HG03432 (cell line): ENCODE measurements around the gene TCEAL1.
"Not testable (repeated sequence)": the region's sequence is repeated elsewhere in the genome, so short reads cannot be mapped to it uniquely, and the experiment has no call there.

Experiments
- ATAC-seq: cut with Tn5 transposase; IDR thresholded peaks from one replicate; pipeline ENCODE4 v1.9.1; 2021; ENCODE audit warnings: mild to moderate bottlenecking, moderate library complexity; ENCODE audit not compliant: unreplicated experiment

Gene TCEAL1

GRCh38 chrX:103631145-103631544, 2.4 kb downstream of the TCEAL1 start:
- no peak for ATAC-seq

- ATAC-seq: no peak
Observed at GRCh38 chrX:103635436-103635835, 6.7 kb downstream of the TCEAL1 start.

DNA sequence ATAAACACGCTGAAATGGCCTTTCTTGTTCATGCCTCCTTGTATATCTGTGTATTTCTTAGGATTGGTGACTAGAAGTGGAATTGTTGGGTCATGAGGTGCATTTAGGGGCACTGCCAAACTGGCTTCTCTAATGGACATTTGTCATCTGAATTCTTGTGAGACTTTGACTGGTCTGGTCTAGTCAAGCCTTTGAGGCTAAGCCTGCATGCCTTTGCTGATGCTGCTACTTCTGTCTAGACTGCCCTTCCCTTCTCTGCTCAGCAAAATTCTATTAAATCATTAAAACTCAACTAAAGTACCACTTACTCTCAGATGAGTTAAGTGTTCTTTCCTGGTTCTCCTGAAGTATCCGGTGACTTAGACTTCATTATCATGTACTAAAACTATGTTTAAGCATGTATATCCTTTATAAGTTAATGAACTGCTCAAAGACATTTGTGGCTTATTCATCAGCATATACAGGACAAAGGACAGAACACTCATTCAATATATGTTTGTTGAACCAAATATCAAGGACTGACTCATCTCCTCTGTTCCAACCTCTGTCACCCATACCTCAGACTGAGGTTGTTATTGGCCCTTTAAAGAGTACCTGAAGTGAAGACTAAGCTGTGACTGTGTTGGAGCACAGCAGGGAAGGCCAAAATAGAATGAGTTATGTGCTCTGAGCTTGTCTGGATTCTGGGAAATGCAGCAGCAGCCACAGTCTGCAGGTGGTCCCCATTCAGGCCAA, 9.0 kb downstream of the TCEAL1 start:
- no peak for ATAC-seq

- ATAC-seq: not testable (repeated sequence)
Observed at GRCh38 chrX:103638479-103639346, 9.9 kb downstream of the TCEAL1 start.

DNA sequence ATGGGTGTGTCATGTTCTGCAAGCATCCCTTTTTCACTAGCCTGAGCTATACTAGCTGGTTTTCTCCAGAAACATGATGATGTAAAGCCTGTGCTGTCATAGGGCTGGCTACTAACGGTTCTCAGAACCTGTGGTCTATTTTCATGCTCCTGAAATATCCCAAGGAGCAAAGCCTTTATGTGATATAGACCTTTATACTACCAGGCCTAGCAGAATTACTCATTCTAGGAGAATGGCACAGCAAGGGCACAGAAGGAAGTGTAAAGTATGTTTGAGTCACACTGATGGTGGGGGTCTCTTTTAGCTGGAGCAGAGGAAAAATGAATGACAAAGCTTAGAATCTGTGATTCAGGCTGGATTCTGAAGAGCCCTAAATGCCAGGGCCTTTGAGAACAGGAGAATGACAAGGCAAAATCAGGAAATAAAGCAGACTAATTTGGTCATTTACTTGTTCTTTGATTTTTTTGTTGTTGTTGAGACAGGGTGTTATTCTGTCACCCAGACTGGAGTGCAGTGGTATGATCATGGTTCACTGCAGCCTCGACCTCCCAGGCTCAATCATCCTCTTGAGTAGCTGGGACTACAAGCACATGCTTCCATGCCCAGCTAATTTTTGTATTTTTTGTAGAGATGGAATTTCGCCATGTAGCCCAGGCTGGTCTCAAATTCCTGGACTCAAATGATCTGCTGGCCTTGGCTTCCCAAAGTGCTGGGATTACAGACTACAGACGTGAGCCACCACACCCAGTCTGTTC, 11.8 kb downstream of the TCEAL1 start:
- no peak for ATAC-seq

DNA sequence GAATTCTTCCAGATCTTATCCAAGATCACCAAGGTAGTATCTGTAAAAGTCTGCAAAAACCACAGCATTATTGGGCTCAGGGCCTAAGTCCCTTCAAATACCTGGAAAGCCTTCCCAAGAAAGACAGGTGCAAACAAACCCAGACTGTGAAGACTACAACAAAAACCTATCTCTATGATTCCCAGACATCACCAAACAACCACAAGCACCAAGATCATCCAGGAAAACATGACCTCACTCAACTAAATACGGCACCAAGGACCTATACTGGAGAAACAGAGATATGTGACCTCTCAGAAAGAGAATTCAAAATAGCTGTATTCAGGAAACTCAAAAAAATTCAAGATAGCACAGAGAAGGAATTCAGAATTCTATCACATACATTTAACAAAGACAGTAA, 15.3 kb downstream of the TCEAL1 start:
- ATAC-seq: no peak

DNA sequence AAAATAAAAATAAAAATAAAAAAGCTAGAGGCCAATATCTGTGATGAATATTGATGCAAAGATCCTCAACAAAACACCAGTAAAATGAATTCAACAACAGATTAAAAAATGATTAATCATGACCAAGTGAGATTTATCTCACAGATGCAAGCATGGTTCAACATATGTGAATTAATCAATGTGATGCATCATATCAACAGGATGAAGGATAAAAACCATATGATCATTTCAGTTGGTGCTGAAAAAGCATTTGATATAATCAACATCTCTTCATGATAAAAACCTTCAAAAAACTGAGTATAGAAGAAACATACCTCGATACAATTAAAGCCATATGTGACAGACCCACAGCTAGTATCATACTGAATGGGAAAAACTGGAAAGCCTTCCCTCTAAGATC, 18.9 kb downstream of the TCEAL1 start:
- no peak for ATAC-seq

- ATAC-seq: no peak
Observed at GRCh38 chrX:103651151-103651773, 22.5 kb downstream of the TCEAL1 start.

GRCh38 chrX:103655230-103656000, 26.6 kb downstream of the TCEAL1 start:
- ATAC-seq: not testable (repeated sequence)

DNA sequence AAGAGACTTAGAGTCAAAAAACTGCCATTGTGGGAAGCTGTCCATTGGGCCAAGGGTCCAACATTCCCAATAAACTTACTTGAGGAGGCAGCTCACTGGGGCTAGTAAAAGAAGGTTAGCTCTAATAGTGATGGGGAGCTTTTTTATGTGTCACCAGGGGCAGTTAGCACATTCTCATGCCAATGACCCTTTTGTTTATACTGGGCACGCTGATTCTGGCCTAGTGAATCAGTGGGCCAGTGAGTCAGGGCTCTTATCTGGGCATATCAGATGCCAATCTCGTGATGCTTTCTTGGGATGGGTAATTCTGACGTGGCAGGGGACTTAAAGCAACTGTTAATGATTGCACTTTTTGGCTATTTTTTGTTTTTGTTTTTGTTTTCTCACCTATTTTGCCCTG, 27.8 kb downstream of the TCEAL1 start:
- ATAC-seq: no peak

- not testable (repeated sequence) for ATAC-seq
Observed at GRCh38 chrX:103657066-103657465, 28.3 kb downstream of the TCEAL1 start.

- no peak for ATAC-seq
Observed at GRCh38 chrX:103658681-103659433, 30.1 kb downstream of the TCEAL1 start.

DNA sequence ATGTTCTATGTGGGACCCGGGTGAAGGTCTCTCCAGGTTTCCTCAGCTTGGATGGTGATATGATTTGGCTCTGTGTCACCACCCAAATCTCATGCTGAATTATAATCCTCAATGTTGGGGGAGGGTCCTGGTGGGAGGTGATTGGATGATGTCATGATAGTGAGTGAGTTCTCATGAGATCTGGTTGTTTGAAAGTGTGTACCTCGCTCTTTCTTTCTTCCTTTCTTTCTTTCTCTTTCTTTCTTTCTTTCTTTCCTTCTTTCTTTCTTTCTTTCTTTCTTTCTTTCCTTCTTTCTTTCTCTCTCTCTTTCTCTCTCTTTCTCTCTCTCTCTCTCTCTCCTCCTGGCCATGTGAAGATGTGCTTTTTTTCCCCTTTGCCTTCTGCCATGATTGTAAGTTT, 30.7 kb downstream of the TCEAL1 start:
- ATAC-seq: not testable (repeated sequence)

GRCh38 chrX:103663981-103664762, 35.4 kb downstream of the TCEAL1 start:
- no peak for ATAC-seq

DNA sequence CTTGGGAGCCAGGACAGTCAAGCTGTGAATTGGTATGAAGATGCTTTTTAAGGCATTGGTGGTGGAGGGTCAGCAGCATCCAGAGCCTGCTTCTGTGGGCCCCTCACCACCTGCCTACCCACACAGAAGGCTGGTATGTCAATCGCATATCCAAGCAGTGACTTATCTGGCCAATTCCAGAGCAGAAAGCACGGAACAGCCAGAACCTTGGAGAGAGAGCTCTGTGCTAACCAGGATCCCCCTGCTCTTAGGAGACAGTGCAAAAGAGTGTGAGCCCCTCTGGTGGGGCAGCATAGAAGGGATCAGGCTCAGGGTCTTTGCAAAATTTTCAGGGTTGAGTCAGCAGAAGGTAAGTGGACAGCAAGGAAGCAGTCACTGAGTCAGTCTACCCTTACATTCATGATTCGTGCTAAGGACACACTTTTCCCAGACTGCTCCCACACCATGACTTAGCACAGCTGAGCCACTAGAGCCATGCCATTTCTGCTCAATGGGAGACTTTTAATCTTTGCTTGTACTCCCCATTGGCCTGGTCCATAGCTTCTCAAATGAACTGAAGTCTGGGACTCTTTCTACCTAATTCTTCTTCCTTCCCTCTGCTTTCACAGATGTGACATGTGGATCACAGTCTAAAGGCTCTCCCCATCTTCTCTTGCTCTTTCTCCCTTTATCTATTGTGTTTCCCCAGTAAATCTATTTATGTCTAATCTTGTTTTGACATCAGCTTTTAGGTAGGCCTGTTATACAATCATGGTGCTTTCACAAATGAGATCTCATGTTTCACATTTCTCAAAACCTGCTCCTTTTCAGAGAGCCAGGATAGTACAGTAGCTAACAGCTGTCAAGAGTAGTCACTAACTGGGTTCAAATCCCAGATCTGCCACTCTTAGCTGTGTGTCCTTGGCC, 37.7 kb downstream of the TCEAL1 start:
- no peak for ATAC-seq

GRCh38 chrX:103669745-103670144, 41.0 kb downstream of the TCEAL1 start:
- no peak for ATAC-seq

DNA sequence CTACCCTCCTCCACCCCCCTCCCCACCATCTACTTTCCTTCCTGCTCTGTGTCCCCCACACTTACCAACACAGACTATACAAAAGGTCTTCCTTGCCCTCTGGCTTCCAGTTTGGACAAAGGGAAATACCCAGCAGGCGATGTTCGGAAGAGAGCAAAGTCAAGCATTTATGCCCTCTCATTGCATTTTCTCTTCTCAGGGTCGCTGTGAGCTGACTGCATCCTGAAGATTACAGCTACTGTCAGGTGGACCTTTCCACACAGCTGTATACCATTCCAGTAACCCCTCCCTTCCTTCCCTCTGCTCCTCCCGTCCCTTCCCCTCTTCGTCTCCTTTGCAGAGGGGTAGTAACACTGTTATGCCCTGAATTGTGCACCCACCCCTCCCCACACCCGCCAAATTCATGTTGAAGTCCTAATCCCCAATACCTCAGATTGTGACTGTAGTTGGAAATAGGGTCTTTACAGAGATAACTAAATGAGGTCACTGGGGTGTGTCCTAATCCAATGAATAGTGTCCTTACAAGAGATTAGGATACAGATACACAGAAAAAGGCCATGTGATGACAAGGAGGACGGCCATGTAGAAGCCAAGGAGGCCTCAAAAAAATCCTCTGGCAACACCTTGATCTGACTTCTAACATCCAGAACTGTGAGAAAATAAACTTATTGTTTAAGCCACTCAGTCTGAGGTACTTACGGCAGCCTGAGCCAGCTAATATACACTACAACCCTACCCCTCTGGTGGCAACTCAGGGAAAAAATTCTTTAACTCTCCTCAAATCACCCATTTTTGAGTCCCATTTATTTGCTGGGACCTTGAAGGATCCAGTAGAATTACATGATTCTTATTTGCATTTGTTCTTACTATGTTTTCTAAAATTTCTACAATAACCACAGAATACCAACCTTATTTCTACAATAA, 46.0 kb downstream of the TCEAL1 start:
- ATAC-seq: no peak
